AG04449 (cell line): ENCODE measurements around the gene SMG6.

Source experiments
- CTCF ChIA-PET: fragments of 350-600 bp; formaldehyde crosslinking; extraction: SDS; loops from one replicate; lab custom pipeline; 2021; ENCODE audit warnings: antibody characterized with exemption; lab: Yijun Ruan, JAX
- POLR2A ChIA-PET: fragments of 400-600, 350-600 bp; formaldehyde crosslinking; extraction: SDS; loops from one replicate; lab custom pipeline; 2020; ENCODE audit warnings: antibody characterized with exemption, inconsistent platforms; lab: Yijun Ruan, JAX
- DNase-seq: peaks from one replicate; pipeline ENCODE4 v3.0.0-alpha.2; 2010; ENCODE audit warnings: low read depth, low spot score
- H3K4me3 ChIP-seq: 2 replicates; pipeline ENCODE4 v1.5.1; 2011; ENCODE audit warnings: low read depth, mild to moderate bottlenecking, control low read depth, low read length
- TF ChIP-seq, protein P1 (sequence below): IDR thresholded peaks from one replicate; pipeline ENCODE4 v1.5.1; 2011; ENCODE audit warnings: mild to moderate bottlenecking, moderate library complexity, low read length, control low read depth, inconsistent platforms; ENCODE audit not compliant: insufficient read depth; ENCODE audit errors: missing control alignments

The SMG6 gene

DNA sequence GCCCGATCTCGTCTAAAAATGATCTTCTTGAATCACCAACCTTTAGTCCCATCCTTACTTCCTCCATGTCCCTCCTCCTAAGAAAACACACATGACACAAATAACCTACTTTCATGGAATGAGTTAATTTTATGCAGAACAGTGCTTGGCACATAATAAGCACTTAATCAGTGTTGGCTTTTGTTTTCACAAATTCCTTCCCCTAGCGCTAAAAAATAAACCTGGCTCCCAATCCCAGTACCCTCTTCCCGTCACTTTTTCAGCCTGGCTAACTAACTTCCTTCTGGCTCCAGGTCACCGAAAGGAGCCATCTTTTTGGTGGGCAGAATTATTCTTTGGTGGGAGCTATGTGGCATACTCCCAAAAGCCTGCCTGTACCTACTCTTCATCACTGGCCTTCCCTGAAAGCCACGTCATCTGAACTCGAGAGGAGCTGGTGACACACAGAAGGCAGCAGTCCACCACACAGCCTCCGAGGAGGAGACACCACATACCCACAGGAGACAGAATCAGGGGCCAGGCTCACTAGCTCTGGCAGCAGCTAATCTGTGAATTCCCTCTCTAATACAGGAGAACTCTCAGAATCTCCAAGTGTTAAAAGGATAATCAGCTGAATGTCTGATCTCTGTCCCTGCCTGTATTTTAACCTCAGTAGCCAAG lies 114.5 kb downstream of the SMG6 start:
- H3K4me3 ChIP-seq, result no peak overlapping the region
- CTCF ChIA-PET, result interaction anchor here (0.7 to 1.7 kb wide), 5 partner anchors 8 to 47 kb away, joined by 3 to 5 read pairs (median 4); no protein-coding TSS in a partner anchor
- TF ChIP-seq, protein P1, sequence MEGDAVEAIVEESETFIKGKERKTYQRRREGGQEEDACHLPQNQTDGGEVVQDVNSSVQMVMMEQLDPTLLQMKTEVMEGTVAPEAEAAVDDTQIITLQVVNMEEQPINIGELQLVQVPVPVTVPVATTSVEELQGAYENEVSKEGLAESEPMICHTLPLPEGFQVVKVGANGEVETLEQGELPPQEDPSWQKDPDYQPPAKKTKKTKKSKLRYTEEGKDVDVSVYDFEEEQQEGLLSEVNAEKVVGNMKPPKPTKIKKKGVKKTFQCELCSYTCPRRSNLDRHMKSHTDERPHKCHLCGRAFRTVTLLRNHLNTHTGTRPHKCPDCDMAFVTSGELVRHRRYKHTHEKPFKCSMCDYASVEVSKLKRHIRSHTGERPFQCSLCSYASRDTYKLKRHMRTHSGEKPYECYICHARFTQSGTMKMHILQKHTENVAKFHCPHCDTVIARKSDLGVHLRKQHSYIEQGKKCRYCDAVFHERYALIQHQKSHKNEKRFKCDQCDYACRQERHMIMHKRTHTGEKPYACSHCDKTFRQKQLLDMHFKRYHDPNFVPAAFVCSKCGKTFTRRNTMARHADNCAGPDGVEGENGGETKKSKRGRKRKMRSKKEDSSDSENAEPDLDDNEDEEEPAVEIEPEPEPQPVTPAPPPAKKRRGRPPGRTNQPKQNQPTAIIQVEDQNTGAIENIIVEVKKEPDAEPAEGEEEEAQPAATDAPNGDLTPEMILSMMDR, result no peak
- POLR2A ChIA-PET, result interaction anchor here (0.8 to 1.2 kb wide), 2 partner anchors 8 to 17 kb away, joined by 3 to 5 read pairs; no protein-coding TSS in a partner anchor
- DNase-seq, result no peak

DNA sequence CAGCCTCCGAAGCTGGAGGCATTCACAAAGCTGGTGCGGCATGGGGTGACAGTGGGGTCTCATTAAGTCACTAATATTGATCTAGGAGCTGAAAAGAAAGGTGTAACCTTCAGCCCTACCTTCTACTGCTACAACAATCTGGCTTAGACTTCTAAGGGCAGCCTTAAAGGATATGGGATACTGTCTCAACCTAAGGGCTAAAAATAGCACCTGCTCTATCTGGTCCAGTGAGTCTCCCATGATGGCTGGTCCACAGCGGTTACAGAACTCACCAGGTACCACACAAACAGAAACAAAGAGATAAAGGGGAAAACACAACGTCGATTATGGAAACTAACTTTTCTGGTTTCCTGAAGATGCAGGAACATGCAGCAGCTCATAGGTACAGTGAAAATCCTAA lies 115.8 kb downstream of the SMG6 start:
- DNase-seq, result no peak
- ChIA-PET POLR2A (no interaction called here), CTCF (no interaction called here)
- no peak overlapping the region for H3K4me3 ChIP-seq
- TF ChIP-seq, protein P1, result no peak

DNA sequence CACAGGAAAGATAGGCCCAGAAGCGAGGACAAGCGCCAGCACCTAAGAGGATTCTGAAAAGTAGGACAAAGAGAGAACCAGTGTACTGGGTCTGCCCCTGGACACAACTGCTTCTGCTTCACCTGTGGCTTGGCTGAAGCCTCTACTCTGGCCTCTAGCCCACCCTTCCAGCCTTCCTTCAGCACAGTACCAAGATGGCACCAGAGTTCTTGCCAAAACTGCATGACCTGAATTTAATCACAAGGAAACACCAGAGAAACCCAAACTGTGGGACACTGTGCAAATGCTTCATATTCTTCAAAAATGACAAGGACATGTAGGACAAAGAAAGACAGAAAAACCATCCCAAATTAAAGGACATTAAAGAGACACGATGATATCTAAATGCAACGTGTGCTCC lies 116.6 kb downstream of the SMG6 start:
- DNase-seq, result no peak
- ChIA-PET POLR2A (no interaction called here), CTCF (no interaction called here)
- TF ChIP-seq, protein P1, result no peak
- no peak overlapping the region for H3K4me3 ChIP-seq

DNA sequence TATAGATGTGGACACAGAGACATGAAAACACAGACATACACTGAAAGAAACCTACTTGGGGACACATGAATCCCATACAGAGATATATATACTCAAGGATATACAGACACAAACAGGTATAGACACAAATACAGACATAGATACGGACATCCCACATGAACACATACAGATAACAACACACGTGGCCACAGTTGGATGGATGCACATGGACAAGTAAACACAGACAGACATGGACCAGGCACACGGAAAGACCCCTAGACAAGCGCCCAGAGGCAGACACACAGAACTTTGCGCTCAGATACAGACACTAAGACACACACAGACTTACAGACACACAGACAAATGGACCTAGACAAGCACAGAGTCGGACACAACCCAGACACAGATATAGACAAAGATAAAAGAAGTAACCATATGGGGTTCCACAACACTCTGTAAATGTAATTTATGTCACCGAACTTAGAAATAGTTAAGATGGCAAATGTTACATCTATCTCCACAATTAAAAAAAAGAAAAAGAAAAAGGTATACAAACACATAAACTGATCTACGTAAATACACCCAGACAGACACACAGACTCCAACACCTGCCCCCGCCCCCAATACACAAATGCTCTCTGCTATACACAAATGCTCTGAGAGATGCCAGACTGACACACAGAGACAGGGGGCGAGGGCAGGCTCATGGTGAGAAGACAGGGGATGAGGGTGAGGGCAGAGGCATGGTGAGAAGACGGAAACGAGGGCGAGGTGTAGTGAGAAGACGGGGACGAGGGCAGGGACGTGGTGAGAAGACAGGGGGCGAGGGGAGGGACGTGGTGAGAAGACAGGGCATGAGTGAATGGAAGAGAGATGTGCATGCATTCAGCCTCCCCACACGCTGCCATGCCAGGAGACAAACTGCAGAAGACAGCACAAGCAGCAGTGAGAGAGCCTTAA lies 118.3 kb downstream of the SMG6 start:
- TF ChIP-seq, protein P1, result no peak

DNA sequence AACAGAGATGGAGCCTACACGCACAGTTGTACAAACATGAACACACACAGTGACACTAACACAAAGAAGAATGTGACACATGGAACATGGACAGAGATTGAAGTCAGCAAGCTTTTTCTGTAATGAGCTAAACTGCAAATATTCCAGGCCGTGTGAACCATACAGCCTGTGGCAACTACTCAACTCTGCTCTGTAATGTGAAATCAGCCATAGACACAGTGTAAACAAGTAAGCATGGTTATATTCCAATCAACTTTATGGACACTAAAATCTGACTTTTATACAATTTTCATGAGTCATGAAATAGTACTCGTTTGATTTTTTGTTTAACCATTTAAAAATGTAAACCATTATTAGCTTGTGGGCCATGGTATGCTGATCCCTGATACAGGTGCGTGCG lies 120.2 kb downstream of the SMG6 start:
- no peak for DNase-seq
- TF ChIP-seq, protein P1, result no peak
- no peak overlapping the region for H3K4me3 ChIP-seq
- ChIA-PET POLR2A (no interaction called here), CTCF (interaction anchor here (0.8 to 1.1 kb wide), 2 partner anchors 17 to 127 kb away, joined by 3 read pairs; no protein-coding TSS in a partner anchor)

More for the DNA sequence above, 118.3 kb downstream of the SMG6 start:
- DNase-seq, result no peak
- CTCF ChIA-PET, result no interaction called here
- no peak overlapping the region for H3K4me3 ChIP-seq
- POLR2A ChIA-PET, result interaction anchor here (0.7 kb wide), 1 partner anchor 44 kb away, joined by 3 read pairs; no protein-coding TSS in a partner anchor
